ENCODE results near the gene TMBIM1.
A peak's percentile ranks its signal among the peaks of the same experiment; 100 is the strongest.

The TMBIM1 gene, protein sequence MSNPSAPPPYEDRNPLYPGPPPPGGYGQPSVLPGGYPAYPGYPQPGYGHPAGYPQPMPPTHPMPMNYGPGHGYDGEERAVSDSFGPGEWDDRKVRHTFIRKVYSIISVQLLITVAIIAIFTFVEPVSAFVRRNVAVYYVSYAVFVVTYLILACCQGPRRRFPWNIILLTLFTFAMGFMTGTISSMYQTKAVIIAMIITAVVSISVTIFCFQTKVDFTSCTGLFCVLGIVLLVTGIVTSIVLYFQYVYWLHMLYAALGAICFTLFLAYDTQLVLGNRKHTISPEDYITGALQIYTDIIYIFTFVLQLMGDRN

DNA sequence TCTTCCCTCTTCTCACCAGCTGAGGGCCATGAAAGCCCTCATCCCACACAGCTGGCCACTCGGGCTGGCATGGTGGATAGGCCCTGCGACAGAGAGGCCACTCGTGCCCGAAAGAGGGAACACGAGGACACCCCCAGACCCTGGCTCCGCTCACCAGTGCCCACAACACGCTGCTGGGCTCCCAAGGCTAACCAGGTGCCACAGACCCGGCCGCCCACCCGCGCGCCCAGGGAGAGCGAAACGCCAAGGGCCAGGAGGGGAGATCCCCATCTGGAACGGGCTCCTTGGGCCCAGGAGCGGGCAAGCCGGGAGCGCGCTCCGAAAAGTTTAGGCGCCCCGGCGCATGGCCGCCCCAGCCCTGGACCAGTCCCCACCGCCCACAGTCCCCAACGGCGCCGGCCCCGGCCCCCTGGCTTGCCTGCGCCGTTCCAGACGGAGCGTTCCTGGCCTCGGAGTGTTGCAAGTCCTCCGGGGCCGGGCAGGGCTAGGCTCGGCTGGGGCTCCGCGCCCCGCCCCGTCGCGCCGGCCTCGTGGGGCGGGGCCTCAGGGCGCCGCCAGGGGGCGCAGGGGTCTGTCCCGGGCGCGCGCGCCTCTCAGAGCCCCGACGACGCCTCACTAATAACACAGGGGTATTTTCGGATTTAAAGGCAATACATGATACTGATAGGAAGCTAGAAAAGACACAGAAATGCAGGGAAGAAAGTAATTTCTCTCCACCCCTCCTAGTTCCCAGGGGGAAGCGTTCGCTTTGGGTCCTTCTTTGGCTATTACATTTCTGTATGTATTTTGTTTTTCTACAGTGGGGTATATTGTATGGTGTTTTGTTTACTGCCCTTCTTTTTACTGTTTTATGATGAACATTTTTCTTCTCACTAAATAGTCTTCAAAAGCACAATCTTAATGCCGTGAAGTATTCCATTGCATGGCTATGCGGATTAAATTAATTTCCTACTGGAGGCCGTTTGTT, at the start of gene TMBIM1:
TSS of gene TMBIM1 (minus strand) at position 456 of the 967 bp plus-strand sequence. CDS start 10,362 bp downstream, outside the sequence.
- DNase-seq, result no peak

DNA sequence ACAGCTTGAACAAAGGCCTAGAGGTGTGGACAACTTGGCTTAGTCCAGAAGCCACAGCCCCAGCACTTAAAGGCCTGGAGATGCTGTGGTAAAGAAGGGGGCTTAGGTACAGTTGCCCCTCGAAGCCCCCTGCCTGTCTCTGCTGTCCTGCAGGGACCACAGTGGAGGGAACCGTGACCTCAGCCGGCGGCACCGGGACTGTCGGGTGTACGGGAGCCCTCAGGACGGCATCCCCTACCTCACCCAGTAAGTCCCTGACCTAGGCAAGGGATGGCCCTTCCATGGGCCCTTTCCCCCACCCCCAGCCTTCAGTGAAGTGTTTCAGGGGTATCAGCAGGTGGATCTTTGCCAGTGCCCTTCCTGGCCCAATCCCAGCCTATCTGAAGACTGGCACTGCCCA, 49.1 kb upstream of the TMBIM1 start:
- DNase-seq, result no peak

DNA sequence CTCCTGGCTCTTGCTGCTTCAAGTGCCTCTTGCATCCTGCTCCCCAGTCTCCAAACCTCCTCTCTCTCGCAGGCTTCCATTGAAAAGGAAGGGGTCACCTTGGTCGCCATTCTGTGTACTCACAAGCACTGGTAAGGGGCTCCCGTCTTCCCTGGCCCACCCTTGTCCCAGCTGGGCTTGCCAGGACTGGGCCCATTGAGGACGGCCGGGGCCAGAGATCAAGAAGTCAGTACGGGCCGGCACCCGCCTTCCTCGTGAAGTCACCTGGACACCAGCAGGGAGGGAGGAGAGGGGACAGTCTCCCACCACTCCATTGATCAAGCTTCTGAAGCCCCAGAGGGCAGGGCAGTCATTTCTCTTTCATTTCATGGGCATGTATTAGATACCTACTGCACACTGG, 48.4 kb upstream of the TMBIM1 start:
- DNase-seq, result no peak

DNA sequence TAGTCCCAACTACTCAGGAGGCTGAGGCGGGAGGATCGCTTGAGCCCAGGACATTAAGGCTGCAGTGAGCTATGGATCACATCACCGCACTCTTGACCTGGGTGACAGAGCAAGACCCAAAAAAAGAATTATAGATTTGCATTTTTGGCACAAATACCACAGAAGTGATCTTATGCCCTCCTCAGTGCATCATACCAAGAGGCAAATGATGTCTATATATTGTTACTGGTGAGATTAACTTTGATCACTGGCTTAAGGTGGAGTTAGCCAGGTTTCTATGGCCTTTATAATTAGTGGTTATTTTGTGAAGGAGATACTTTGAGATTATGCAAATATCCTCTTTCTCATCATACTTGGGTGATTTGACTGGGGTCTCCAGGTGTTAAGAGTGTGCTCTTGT, 42.2 kb upstream of the TMBIM1 start:
- no peak for DNase-seq

DNA sequence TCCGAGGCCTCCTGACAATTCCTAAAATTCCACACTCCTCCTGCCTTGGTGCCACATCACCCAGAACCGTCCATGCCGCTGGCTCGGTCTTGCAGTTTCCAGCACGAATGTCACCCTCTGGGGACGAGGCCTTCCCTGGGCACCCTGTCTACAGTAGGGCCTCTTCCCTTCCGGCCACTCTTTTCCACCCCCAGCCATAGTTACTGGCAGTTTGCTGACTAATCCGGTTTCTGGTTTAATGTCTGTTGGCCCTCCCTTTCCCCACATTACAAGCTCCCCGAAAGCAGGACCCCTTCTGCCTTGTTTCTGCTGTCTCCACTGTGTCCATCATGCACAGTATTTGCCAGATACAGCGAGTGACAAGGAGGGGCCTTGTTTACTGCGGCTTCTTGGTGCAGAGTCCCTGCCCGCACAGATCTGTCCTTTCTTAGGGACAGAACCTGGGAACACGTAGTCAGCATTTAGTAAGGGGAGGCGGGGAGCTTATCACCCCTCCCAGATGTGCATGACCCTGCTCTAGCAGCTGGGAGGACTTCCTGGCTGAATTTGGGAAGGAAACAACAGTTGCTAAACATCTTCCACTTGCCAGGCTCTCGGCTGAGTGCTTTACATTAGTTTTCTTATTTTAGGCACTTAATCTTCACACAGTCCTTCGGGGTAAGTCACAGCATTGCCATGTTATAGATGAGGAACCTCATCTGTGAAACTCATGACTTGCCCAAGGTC, 40.8 kb upstream of the TMBIM1 start:
- DNase-seq, result no peak

DNA sequence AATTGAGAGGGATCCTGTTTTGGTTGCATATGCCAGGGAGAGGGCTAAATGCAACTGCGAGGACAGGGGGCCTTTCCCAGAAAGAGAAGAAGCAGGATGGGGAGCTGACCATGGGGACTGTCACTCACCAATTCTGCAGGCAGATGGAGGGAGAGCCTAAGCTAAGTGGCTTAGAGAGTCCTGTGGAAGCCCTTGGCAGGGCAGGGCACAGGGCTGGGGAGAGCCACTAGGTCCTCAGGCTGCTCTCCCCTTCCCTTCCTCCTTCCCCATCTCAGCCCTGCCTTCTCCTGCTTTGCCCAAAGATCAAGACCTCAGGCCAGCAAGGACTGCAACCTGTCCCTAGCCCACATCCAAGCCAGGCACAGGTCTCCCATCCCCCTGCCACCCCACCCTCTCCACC, 40.0 kb upstream of the TMBIM1 start:
- DNase-seq, result no peak

DNA sequence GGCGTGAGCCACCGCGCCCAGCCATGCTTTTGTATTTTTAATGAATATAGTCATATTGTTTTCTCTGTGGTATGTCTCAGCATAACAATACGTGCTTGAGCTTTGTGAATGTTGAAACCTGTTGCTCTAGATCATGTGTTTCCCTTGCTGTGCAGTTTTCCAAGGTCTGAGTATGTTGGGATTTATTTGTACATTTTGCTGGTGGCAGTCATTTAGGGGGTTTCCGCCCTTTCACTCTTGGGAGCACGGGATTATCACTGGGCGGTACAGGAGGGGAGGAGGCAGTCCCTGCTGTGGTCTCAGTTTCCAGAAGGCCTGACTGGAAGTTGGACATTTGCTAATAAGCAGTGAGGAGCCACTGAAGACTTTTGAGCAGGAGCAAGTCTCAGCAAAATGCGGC, 39.4 kb upstream of the TMBIM1 start:
- no peak for DNase-seq

DNA sequence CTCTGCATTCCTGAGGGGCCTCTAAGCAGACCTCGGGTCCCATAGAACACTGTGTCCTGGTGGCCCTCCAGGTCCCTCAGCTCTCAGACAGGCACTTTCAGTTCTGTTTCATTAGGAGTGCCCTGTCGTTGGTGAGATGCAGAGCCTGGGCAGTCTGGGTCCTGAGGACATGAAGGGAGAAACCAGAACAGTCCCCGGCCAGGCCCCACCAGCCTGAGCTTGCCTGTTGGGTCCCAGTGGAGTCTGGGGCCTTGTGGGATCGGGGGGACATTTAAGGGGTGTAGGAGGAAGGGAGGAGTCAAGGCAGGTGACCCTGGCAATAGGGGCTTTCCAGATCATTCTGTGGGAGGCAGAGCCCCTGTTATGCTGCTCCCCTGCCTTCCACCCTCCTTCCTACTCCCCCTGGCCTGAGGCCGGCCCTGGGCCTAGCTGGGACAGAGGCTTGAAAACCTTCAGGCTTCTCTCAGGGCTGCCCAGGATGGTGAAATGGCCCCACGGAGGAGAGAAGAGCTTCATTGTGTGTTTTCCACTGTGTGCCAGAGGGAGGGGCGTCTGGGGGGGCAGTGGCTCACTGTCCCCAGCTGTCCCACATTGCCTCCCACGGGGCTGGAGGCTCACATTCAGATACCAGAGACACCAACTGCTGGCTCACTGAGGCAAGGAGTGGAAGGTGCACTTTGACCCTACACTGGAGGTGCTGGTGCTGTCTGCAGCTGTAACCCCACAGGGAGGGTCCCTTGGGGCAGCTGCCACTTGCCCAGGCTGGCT, 37.7 kb upstream of the TMBIM1 start:
- no peak for DNase-seq

DNA sequence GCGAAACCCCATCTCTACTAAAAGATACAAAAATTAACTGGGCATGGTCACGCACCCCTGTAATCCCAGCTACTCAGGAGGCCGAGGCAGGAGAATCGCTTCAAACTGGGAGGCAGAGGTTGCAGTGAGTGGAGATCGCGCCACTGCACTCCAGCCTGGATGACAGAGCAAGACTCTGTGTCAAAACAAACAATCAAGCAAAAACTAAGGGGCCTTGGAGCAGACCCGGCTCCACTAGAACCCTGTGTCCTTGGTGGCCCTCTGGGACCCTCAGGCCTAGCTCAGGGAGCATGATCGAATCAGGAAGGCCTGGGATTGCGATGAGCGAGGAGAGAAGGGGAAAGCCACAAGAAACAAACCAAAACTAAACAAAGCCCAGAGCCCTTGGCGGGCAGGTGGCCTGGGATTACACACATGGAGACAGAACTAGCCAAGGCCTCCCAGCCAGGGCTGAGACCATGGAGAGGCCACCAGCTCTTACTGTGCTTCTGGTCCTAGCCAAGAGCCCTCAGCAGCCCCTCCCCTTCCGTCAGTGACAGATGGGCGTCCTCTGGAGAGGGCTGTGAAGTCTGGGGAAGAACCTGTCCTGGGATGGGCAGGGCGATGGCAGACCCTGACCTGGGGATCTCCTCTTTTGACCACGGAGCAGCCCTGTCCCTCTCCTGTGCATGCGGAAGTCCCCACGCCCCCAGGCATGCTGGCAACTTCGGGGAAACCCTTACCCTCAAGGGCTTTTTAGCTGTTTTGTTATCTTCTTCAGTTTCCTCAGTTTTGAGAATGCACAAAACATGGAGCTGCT, 36.9 kb upstream of the TMBIM1 start:
- DNase-seq, result no peak

DNA sequence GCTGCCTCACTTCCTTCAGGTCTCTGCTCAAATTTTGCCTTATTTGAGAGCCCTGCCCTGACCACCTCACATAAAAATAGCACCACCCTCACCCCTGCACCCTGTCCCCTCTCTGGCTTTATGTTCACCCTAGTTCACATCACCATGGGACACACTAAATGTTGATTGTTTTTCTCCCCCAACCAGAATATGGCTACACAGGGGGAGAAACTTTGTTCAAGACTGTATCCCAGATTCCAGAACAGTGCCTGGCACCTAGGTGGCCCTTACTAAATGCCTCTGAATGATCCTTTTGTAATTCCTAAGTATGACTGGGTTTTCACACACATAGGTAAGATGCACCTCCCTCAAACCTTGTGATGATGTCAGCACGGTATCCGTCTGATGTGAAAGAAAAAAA, 36.0 kb upstream of the TMBIM1 start:
- no peak for DNase-seq

DNA sequence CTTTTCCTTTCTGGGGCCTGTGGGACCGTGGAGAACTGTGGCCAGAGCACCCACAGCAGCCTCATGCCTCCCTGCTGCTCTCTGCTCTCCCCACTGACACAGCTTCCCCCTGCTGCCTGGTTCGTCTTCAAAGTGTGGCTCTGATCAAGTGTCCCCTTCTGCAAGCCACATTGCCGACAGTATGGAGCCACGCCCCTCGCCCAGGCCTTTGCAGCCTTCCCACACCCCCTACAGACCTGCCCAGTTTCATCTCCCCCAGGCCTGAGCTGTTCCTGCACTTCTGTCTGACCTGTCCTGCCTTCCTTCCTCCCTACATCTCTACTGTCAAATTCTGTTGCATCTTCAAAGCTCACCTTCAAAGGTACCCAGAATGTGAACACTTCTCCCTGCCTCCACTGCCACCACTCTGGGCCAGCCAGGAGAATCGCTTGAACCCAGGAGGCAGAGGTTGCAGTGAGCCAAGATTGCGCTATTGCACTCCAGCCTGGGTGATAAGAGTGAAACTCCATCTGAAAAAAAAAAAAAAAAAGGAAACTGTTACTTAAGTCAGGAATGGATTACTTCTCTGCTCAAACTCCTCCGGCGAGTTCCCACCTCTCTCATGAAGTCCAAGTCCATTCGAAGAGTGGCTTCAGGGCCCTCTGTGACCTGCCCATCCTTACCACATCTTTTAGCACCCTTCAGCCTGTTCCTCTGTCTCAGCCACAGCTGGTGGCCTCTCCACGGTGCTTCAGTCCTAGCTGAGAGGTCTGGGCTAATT, 35.3 kb upstream of the TMBIM1 start:
- DNase-seq, result no peak

DNA sequence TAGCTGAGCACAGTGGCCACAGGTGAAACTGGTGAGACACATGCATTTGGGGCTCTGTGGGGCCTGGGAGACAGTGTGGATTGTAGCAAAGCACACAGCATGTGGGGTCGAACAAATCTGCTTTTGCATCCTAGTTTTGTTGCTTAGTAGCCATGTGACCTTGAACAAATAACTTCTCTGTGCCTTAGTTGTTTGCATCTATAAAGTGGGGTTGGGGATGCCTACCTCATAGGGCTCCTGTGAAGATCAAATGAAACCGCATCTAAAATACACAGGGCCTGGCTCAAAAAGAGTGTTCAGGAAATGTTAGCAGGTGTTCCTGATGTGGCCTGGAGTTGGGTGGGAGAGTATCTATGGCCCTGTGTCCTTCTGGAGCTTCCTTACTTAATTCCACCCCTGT, 34.0 kb upstream of the TMBIM1 start:
- DNase-seq, result no peak

DNA sequence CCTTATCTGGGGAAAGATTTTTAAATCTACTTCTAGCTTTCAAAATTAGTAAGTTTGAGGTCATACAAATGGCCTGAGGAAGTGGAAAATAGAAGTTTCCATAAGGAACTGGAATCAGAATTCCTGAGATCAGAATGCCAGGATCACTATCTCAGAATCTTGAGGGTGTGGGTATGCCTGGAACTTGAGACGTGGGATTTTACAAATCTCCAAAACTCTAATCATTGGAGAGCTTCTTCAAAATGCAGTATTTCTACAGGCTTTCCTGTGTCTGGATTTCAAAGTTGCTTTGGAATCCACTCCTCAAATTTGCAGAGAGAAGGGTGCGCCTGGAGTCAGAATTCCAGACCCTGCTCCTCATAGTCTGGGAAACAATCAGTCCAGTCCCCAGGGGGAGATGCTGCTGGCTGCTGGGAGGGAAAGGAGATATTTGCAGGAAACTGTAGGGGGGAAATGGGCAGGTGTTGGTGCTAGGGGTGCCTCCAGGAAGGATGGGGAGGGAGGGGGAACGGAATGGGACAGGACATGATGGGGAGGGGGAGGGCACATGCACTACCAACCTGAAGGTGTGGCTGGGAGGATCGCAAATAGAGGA, 33.4 kb upstream of the TMBIM1 start:
- DNase-seq, result no peak

DNA sequence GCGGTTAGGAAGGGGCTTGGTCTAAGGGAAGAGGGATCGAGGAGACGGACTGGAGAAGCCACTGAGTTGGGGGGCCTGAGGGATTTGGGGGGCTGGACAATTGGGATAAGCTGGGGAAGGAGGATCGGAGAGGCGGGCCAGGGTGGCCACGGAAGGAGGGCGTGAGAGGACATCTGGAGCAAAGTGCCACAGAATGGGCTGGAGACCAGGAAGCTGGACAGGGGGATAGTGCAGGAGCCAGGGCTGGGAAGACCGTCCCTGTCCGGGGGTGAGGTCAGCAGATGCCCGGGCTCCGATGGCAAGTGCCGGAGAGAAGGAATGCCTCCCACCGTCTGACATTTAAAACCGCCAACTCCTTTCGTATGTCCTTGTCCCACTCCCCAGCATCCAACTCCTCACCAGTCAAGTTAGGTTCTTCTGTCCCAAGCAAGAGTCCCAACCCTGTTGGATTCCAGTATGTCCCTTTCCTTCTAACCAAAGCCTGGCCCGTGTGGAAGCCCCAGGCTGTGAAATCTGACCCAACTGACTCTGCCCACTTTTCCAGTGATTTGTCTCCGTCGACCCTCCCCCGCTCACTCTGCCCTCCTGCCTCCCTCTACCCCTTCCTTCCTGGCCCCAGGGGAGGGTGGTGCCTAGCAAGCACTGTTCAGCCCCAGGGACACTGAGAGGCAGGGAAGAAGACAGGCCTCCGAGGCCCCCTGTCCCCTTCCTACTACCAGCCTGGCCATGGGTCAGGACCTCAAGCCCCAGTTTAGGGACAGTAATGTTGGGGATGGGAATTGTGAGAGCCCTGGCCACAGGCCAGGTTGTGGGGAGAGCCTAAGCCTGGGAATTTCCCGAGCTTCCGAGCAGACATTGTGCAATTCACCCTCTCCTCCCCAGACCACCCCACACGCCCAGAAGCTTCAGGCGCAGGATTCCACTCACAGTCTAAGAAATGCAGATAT, 31.5 kb upstream of the TMBIM1 start:
- no peak for DNase-seq

DNA sequence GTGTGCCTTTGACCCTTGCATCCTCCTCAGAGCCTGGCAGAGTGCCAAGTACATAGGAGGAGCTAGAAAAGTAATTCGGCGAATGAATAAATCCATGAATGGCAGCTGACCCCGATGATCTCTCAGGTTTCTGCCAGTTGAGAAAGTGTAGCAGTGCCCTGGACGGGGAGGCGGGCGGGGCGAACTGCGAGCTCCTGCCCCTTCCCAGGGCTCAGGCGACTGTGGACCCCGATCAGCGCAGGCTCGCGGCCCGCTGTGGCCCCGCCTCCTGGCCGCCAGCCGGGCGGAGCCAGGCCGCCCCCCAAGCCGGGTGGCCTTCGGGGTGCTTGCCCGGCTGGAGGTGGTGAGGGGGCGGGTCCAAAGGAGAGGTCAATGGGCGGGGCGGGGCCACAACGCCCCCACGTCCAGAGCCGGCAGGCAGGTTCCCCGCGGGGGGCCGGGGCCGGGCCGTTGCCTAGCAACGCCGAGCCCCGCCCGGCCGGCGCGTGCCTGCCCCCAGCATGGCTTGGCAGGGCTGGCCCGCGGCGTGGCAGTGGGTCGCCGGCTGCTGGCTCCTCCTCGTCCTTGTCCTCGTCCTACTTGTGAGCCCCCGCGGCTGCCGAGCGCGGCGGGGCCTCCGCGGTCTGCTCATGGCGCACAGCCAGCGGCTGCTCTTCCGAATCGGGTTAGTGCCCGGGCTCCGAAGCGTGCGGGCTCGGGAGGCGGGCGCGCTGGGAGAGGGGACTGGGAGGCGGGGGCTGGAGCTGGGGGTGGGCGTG, 30.6 kb upstream of the TMBIM1 start:
- peak; percentile 46 for DNase-seq

DNA sequence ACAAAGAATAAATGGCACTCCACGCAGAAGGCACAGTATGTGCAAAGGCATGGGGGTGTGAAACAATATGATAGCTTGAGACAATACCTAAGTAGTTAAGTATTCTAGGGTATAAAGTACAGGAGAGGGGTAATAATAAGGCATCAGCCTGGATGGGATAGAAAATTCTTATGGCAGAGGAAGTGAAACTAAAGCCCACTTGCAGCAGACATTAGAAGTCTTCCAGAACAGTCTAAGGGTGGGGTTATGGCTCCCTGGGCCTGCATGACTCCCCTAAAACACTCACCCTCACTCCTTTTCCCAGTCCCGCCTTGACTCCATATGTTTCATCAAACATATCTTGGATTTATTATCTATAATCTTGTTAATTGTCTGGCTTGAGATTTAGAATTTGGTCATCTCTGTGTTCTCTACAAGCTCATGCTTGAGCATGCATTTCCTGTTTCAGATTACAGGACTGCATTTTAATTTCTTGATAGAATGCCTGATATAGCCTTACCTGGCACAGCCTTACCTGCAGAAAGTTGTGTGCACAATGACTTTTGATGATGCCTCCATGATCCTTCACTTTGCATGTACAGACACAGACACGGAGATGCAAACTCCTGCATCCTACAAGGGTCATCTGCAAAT, 28.5 kb upstream of the TMBIM1 start:
- DNase-seq, result no peak

DNA sequence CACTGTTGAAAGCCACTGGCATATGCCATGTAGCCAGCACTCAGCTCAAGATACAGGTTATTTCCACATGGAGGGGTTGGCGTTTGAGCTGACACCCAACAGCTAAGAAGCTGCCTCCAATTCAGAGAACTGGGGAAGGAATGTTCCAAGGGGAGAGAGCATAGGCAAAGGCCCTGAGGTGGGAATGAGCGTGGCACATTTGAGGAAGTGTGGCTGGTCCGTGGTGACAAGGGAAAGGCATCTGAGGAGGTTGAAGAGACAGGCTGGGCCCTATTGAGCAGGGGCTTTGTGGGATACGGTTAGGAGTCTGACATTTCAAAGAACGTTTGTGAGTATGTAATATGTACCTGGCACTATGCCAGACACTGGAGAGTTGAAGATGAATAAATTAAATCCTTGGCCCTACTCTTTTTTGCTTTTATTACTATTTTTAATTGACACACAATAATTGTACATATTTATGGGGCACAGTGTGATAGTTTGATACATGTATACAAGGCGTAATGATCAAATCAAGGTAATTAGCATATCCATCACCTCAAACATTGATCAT, 27.6 kb upstream of the TMBIM1 start:
- DNase-seq, result no peak

DNA sequence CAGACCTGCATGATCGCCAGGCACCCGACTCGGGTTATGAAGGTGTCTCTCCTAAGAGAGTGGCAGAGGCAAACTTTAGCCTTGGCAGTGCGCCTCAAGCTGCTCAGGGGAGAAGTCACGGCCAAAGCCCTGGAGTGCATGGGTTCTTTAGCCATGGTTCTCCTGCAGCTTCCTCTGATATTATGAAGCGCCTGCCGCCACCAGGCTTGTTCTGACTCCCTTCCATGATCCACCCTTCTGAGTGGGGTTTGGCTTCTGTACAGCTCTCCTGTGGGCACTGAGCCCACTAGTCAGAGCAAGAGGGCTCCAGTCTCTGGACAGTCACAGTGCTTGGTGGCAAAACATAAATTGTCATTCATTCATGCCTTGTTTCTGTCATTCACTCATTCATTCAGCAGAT, 25.9 kb upstream of the TMBIM1 start:
- no peak for DNase-seq

Measured in NCI-H1092 treated with DMSO at 0.1 percent for 48 hours (cell line).